Activated naive CD8-positive, alpha-beta T cell (primary cell): ENCODE data around the gene FIGNL2.
A peak's percentile ranks its signal among the peaks of the same experiment; 100 is the strongest.

Experiments
- H3K27ac Mint-ChIP-seq: one replicate; pipeline ENCODE4 v1.8.0; 2021; ENCODE audit warnings: mixed read lengths
- H3K27me3 Mint-ChIP-seq: one replicate; pipeline ENCODE4 v1.8.0; 2021; ENCODE audit warnings: mixed read lengths
- H3K36me3 Mint-ChIP-seq: one replicate; pipeline ENCODE4 v1.8.0; 2021; ENCODE audit warnings: mixed read lengths
- H3K4me1 Mint-ChIP-seq: one replicate; pipeline ENCODE4 v1.8.0; 2021; ENCODE audit warnings: low read depth, mixed read lengths
- H3K4me3 Mint-ChIP-seq: one replicate; pipeline ENCODE4 v1.8.0; 2021; ENCODE audit warnings: mild to moderate bottlenecking, mixed read lengths
- H3K9me3 Mint-ChIP-seq: one replicate; pipeline ENCODE4 v1.8.0; 2021; ENCODE audit warnings: low read depth, mixed read lengths

The FIGNL2 gene

GRCh38 chr12:51848326-51848727 lies at the start of gene FIGNL2:
Gene FIGNL2 (minus strand): TSS chr12:51848718. CDS start chr12:51822413, 26,305 bp downstream.
- H3K4me1 Mint-ChIP-seq, result peaks cover 24% of the 10 kb centered on the region
- peak within 1 kb of the TSS; percentile 53 for H3K4me3 Mint-ChIP-seq
- no peaks in the 10 kb centered on the region for H3K9me3 Mint-ChIP-seq
- no peaks in the 10 kb centered on the region for H3K36me3 Mint-ChIP-seq
- peaks cover 11% of the 10 kb centered on the region for H3K27me3 Mint-ChIP-seq
- H3K27ac Mint-ChIP-seq, result no peak within 1 kb of the TSS

- Mint-ChIP-seq H3K9me3 (no peaks in the 10 kb centered on the region), H3K4me3 (no peak overlapping the region), H3K27ac (no peak overlapping the region), H3K36me3 (no peaks in the 10 kb centered on the region), H3K4me1 (no peaks in the 10 kb centered on the region), H3K27me3 (peaks cover 3% of the 10 kb centered on the region)
Measured at GRCh38 chr12:51897181-51897580, 48.7 kb upstream of the FIGNL2 start.

- H3K4me3 Mint-ChIP-seq, result no peak overlapping the region
- no peak overlapping the region for H3K27ac Mint-ChIP-seq
- H3K4me1 Mint-ChIP-seq, result no peaks in the 10 kb centered on the region
- peaks cover 3% of the 10 kb centered on the region for H3K27me3 Mint-ChIP-seq
- H3K9me3 Mint-ChIP-seq, result no peaks in the 10 kb centered on the region
- no peaks in the 10 kb centered on the region for H3K36me3 Mint-ChIP-seq
Measured at GRCh38 chr12:51896236-51896635, 47.7 kb upstream of the FIGNL2 start.

GRCh38 chr12:51895378-51896135 lies 47.0 kb upstream of the FIGNL2 start:
- H3K9me3 Mint-ChIP-seq, result no peaks in the 10 kb centered on the region
- no peak overlapping the region for H3K4me3 Mint-ChIP-seq
- H3K27ac Mint-ChIP-seq, result no peak overlapping the region
- H3K4me1 Mint-ChIP-seq, result no peaks in the 10 kb centered on the region
- no peaks in the 10 kb centered on the region for H3K36me3 Mint-ChIP-seq
- peaks cover 3% of the 10 kb centered on the region for H3K27me3 Mint-ChIP-seq

- H3K4me1 Mint-ChIP-seq, result no peaks in the 10 kb centered on the region
- no peak overlapping the region for H3K4me3 Mint-ChIP-seq
- no peaks in the 10 kb centered on the region for H3K36me3 Mint-ChIP-seq
- H3K9me3 Mint-ChIP-seq, result no peaks in the 10 kb centered on the region
- no peak overlapping the region for H3K27ac Mint-ChIP-seq
- peaks cover 3% of the 10 kb centered on the region for H3K27me3 Mint-ChIP-seq
Measured at GRCh38 chr12:51893786-51894185, 45.3 kb upstream of the FIGNL2 start.

GRCh38 chr12:51891843-51892242 lies 43.3 kb upstream of the FIGNL2 start:
- Mint-ChIP-seq H3K27me3 (no peaks in the 10 kb centered on the region), H3K36me3 (no peaks in the 10 kb centered on the region)

GRCh38 chr12:51890511-51891171 lies 42.1 kb upstream of the FIGNL2 start:
- no peak overlapping the region for H3K27ac Mint-ChIP-seq
- no peaks in the 10 kb centered on the region for H3K27me3 Mint-ChIP-seq
- H3K36me3 Mint-ChIP-seq, result peaks cover 4% of the 10 kb centered on the region

More at GRCh38 chr12:51891843-51892242, 43.3 kb upstream of the FIGNL2 start:
- no peaks in the 10 kb centered on the region for H3K9me3 Mint-ChIP-seq
- peaks cover 2% of the 10 kb centered on the region for H3K4me1 Mint-ChIP-seq
- no peak overlapping the region for H3K27ac Mint-ChIP-seq
- no peak overlapping the region for H3K4me3 Mint-ChIP-seq

GRCh38 chr12:51890133-51890464 lies 41.6 kb upstream of the FIGNL2 start:
- no peak overlapping the region for H3K4me3 Mint-ChIP-seq
- H3K36me3 Mint-ChIP-seq, result peaks cover 4% of the 10 kb centered on the region
- no peaks in the 10 kb centered on the region for H3K9me3 Mint-ChIP-seq
- peaks cover 11% of the 10 kb centered on the region for H3K4me1 Mint-ChIP-seq
- no peak overlapping the region for H3K27ac Mint-ChIP-seq
- H3K27me3 Mint-ChIP-seq, result no peaks in the 10 kb centered on the region

More at GRCh38 chr12:51890511-51891171, 42.1 kb upstream of the FIGNL2 start:
- no peaks in the 10 kb centered on the region for H3K9me3 Mint-ChIP-seq
- H3K4me1 Mint-ChIP-seq, result peaks cover 9% of the 10 kb centered on the region
- H3K4me3 Mint-ChIP-seq, result no peak overlapping the region

GRCh38 chr12:51889216-51890132 lies 41.0 kb upstream of the FIGNL2 start:
- Mint-ChIP-seq H3K4me1 (peaks cover 17% of the 10 kb centered on the region), H3K27me3 (no peaks in the 10 kb centered on the region), H3K27ac (no peak overlapping the region), H3K4me3 (no peak overlapping the region), H3K36me3 (peaks cover 4% of the 10 kb centered on the region), H3K9me3 (no peaks in the 10 kb centered on the region)

GRCh38 chr12:51888316-51889215 lies 40.0 kb upstream of the FIGNL2 start:
- H3K36me3 Mint-ChIP-seq, result peaks cover 6% of the 10 kb centered on the region
- H3K27me3 Mint-ChIP-seq, result no peaks in the 10 kb centered on the region
- no peak overlapping the region for H3K4me3 Mint-ChIP-seq
- H3K27ac Mint-ChIP-seq, result no peak overlapping the region
- peaks cover 3% of the 10 kb centered on the region for H3K9me3 Mint-ChIP-seq
- peaks cover 22% of the 10 kb centered on the region for H3K4me1 Mint-ChIP-seq

GRCh38 chr12:51887476-51888315 lies 39.2 kb upstream of the FIGNL2 start, which contains the start of gene ANKRD33:
Gene ANKRD33 (plus strand): TSS chr12:51888103. CDS start chr12:51888187, 84 bp downstream.
- Mint-ChIP-seq H3K4me1 (peaks cover 22% of the 10 kb centered on the region), H3K27me3 (no peaks in the 10 kb centered on the region), H3K36me3 (peaks cover 6% of the 10 kb centered on the region), H3K27ac (peak within 1 kb of the TSS; percentile 50), H3K9me3 (peaks cover 3% of the 10 kb centered on the region), H3K4me3 (no peak within 1 kb of the TSS)

GRCh38 chr12:51886021-51886710 lies 37.6 kb upstream of the FIGNL2 start:
- H3K27ac Mint-ChIP-seq, result peak overlapping the region; percentile 92
- peak overlapping the region; percentile 61 for H3K4me3 Mint-ChIP-seq
- H3K36me3 Mint-ChIP-seq, result peaks cover 6% of the 10 kb centered on the region
- peaks cover 3% of the 10 kb centered on the region for H3K9me3 Mint-ChIP-seq
- H3K27me3 Mint-ChIP-seq, result no peaks in the 10 kb centered on the region
- peaks cover 22% of the 10 kb centered on the region for H3K4me1 Mint-ChIP-seq
